Bronchial epithelial cell (primary cell): Measurements from ENCODE around the gene OSBPL7. TPM values are rescaled to one million over a fixed set of nuclear protein-coding genes. Genes with fewer than 3 reads are reported as not detected.

Source experiments
- DNase-seq: peaks from one replicate; pipeline ENCODE4 v3.0.0-alpha.2; 2010; ENCODE audit warnings: low read depth
- FAIRE-seq: peaks from 2 replicates; lab custom pipeline; 2011; peaks lifted over from hg19 to GRCh38; lab: Jason Lieb, UNC
- H3K27me3 ChIP-seq: 2 replicates; pipeline ENCODE4 v1.5.1; 2011; ENCODE audit warnings: low read length; ENCODE audit not compliant: control insufficient read depth, insufficient read depth
- H3K36me3 ChIP-seq: 2 replicates; pipeline ENCODE4 v1.5.1; 2011; ENCODE audit warnings: low read length; ENCODE audit not compliant: control insufficient read depth, insufficient read depth
- H3K4me3 ChIP-seq: 2 replicates; pipeline ENCODE4 v1.5.1; 2011; ENCODE audit warnings: mild to moderate bottlenecking, low read depth, low read length, control low read depth
- CTCF ChIP-seq: IDR thresholded peaks from 2 replicates; pipeline ENCODE4 v1.5.1; 2011; ENCODE audit warnings: mild to moderate bottlenecking, moderate library complexity, low read length, control low read depth, inconsistent platforms; ENCODE audit not compliant: insufficient read depth, severe bottlenecking
- total RNA-seq: library from RNA; depleted of rRNA; stranded (reverse); fragments of >200 nt; gene quantifications from 2 replicates; pipeline ENCODE4 v1.2.1, GENCODE V29; 2014

The OSBPL7 gene
- total RNA-seq, 1 donor from 2014 or later, result 1.3 TPM

- DNase-seq (peak; percentile 67), FAIRE-seq (no peak)
- Histone ChIP-seq H3K36me3 (peaks cover 9% of the 10 kb centered on the region), H3K27me3 (no peaks in the 10 kb centered on the region), H3K4me3 (peak within 1 kb of the TSS; percentile 90)
- peak; percentile 96 for TF ChIP-seq CTCF
These were observed 19.3 kb upstream of the OSBPL7 start, which contains the start of gene SCRN2 for GRCh38 chr17:47840742-47841487. SCRN2 (minus strand) TSS chr17:47841273; CDS start chr17:47840843, 430 bp downstream.

GRCh38 chr17:47840001-47840741 is 18.6 kb upstream of the OSBPL7 start:
- DNase-seq, result no peak
- no peak for FAIRE-seq
- Histone ChIP-seq H3K36me3 (peaks cover 9% of the 10 kb centered on the region), H3K27me3 (no peaks in the 10 kb centered on the region), H3K4me3 (peak overlapping the region; percentile 90)
- no peak for TF ChIP-seq CTCF

GRCh38 chr17:47839071-47839470 is 17.5 kb upstream of the OSBPL7 start:
- H3K4me3 ChIP-seq, result no peak overlapping the region
- FAIRE-seq (no peak), DNase-seq (no peak)
- H3K36me3 ChIP-seq, result peaks cover 9% of the 10 kb centered on the region
- no peak for TF ChIP-seq CTCF
- no peaks in the 10 kb centered on the region for H3K27me3 ChIP-seq

- TF ChIP-seq CTCF, result no peak
- DNase-seq (no peak), FAIRE-seq (no peak)
- Histone ChIP-seq H3K36me3 (peaks cover 9% of the 10 kb centered on the region), H3K4me3 (no peak overlapping the region), H3K27me3 (no peaks in the 10 kb centered on the region)
These were observed 17.0 kb upstream of the OSBPL7 start for GRCh38 chr17:47838636-47839035.

GRCh38 chr17:47837401-47838039 is 15.9 kb upstream of the OSBPL7 start:
- DNase-seq (no peak), FAIRE-seq (no peak)
- Histone ChIP-seq H3K36me3 (peaks cover 9% of the 10 kb centered on the region), H3K27me3 (no peaks in the 10 kb centered on the region), H3K4me3 (no peak overlapping the region)
- no peak for TF ChIP-seq CTCF
